H9 (cell line): ENCODE measurements around the gene MMAA. TPM values are rescaled to one million over a fixed set of nuclear protein-coding genes. Genes with fewer than 3 reads are reported as not detected.

Source experiments
- DNase-seq: peaks from one replicate; pipeline ENCODE4 v3.0.0-alpha.2; 2017
- H2AFZ ChIP-seq: one replicate; pipeline ENCODE4 v1.6.1; 2013; ENCODE audit warnings: mild to moderate bottlenecking, low read length, control low read depth, moderate library complexity
- H2AK5ac ChIP-seq: 2 replicates; pipeline ENCODE4 v1.6.1; 2013; ENCODE audit warnings: low read length, control low read depth, mixed read lengths; ENCODE audit not compliant: insufficient read length
- H2BK120ac ChIP-seq: one replicate; pipeline ENCODE4 v1.6.1; 2013; ENCODE audit warnings: low read depth, mild to moderate bottlenecking, low read length, control low read depth, inconsistent platforms; ENCODE audit not compliant: poor library complexity, severe bottlenecking
- H2BK12ac ChIP-seq: 2 replicates; pipeline ENCODE4 v1.6.1; 2013; ENCODE audit warnings: low read length, control low read depth, mixed read lengths, low read depth; ENCODE audit not compliant: insufficient read length
- H2BK15ac ChIP-seq: 2 replicates; pipeline ENCODE4 v1.6.1; 2013; ENCODE audit warnings: low read depth, low read length, control low read depth
- H2BK20ac ChIP-seq: one replicate; pipeline ENCODE4 v1.6.1; 2013; ENCODE audit warnings: low read depth, mild to moderate bottlenecking, low read length, control low read depth, inconsistent platforms; ENCODE audit not compliant: poor library complexity, severe bottlenecking
- H2BK5ac ChIP-seq: 2 replicates; pipeline ENCODE4 v1.6.1; 2013; ENCODE audit warnings: low read length, control low read depth, mixed read lengths; ENCODE audit not compliant: insufficient read length
- H3K14ac ChIP-seq: 2 replicates; pipeline ENCODE4 v1.6.1; 2013; ENCODE audit warnings: low read length, control low read depth; ENCODE audit not compliant: insufficient read depth
- H3K18ac ChIP-seq: 2 replicates; pipeline ENCODE4 v1.6.1; 2013; ENCODE audit warnings: low read depth, mild to moderate bottlenecking, mixed read lengths, low read length, control low read depth; ENCODE audit not compliant: insufficient read length
- H3K23ac ChIP-seq: 2 replicates; pipeline ENCODE4 v1.6.1; 2013; ENCODE audit warnings: low read length, control low read depth, mixed read lengths, low read depth; ENCODE audit not compliant: insufficient read length
- H3K23me2 ChIP-seq: 2 replicates; pipeline ENCODE4 v1.6.1; 2013; ENCODE audit warnings: low read depth, mild to moderate bottlenecking, mixed read lengths, low read length, control low read depth; ENCODE audit not compliant: insufficient read length, poor library complexity, severe bottlenecking
- H3K27ac ChIP-seq: 2 replicates; pipeline ENCODE4 v1.5.1; 2013; ENCODE audit warnings: low read length, control low read depth, mixed read lengths, low read depth; ENCODE audit not compliant: insufficient read length
- H3K27me3 ChIP-seq: 2 replicates; pipeline ENCODE4 v1.6.1; 2013; ENCODE audit warnings: low read length, control low read depth, inconsistent platforms; ENCODE audit not compliant: insufficient read depth
- H3K4ac ChIP-seq: 2 replicates; pipeline ENCODE4 v1.6.1; 2013; ENCODE audit warnings: low read depth, mild to moderate bottlenecking, control low read depth, inconsistent platforms, low read length, moderate library complexity
- H3K4me1 ChIP-seq: 2 replicates; pipeline ENCODE4 v1.6.1; 2013; ENCODE audit warnings: low read length, control low read depth, inconsistent platforms; ENCODE audit not compliant: insufficient read depth
- H3K4me2 ChIP-seq: 2 replicates; pipeline ENCODE4 v1.6.1; 2013; ENCODE audit warnings: low read length, control low read depth, mixed read lengths; ENCODE audit not compliant: insufficient read length, insufficient read depth
- H3K56ac ChIP-seq: 2 replicates; pipeline ENCODE4 v1.6.1; 2013; ENCODE audit warnings: low read depth, mild to moderate bottlenecking, mixed read lengths, low read length, control low read depth; ENCODE audit not compliant: insufficient read length
- H3K79me1 ChIP-seq: 2 replicates; pipeline ENCODE4 v1.6.1; 2013; ENCODE audit warnings: low read depth, mild to moderate bottlenecking, moderate library complexity, low read length, control low read depth, inconsistent platforms; ENCODE audit not compliant: insufficient read depth, poor library complexity, severe bottlenecking
- H3K79me2 ChIP-seq: 2 replicates; pipeline ENCODE4 v1.6.1; 2013; ENCODE audit warnings: low read length, control low read depth, inconsistent platforms; ENCODE audit not compliant: insufficient read depth
- H3K9ac ChIP-seq: 2 replicates; pipeline ENCODE4 v1.6.1; 2013; ENCODE audit warnings: low read length, control low read depth, mixed read lengths; ENCODE audit not compliant: insufficient read length; ENCODE audit errors: extremely low read depth
- H3K9me3 ChIP-seq: one replicate; pipeline ENCODE4 v1.6.1; 2013; ENCODE audit warnings: low read depth, low read length, inconsistent platforms; ENCODE audit not compliant: control insufficient read depth
- H3T11ph ChIP-seq: one replicate; pipeline ENCODE4 v1.6.1; 2013; ENCODE audit warnings: mild to moderate bottlenecking, low read length, control low read depth, inconsistent platforms
- H4K20me1 ChIP-seq: one replicate; pipeline ENCODE4 v1.6.1; 2013; ENCODE audit not compliant: control insufficient read depth, insufficient read length, insufficient read depth
- H4K5ac ChIP-seq: 2 replicates; pipeline ENCODE4 v1.6.1; 2013; ENCODE audit warnings: low read depth, mild to moderate bottlenecking, mixed read lengths, low read length, control low read depth; ENCODE audit not compliant: insufficient read length
- H4K8ac ChIP-seq: replicated peaks from 2 replicates; pipeline ENCODE4 v1.6.1; 2013; ENCODE audit warnings: low read length, control low read depth, mixed read lengths, low read depth; ENCODE audit not compliant: insufficient read length
- H4K91ac ChIP-seq: 2 replicates; pipeline ENCODE4 v1.6.1; 2013; ENCODE audit warnings: low read depth, mild to moderate bottlenecking, moderate library complexity, mixed read lengths, low read length, control low read depth; ENCODE audit not compliant: insufficient read length
- H3K27ac Mint-ChIP-seq, 3 experiments: 2 replicates in 2 of 3; 3 replicates in 1 of 3; pipeline ENCODE4 v1.8.0; 2020 to 2021; ENCODE audit warnings: mixed read lengths in 3 of 3, mild to moderate bottlenecking in 1 of 3, moderate library complexity in 1 of 3
- H3K27me3 Mint-ChIP-seq: 2 replicates; pipeline ENCODE4 v1.8.0; 2021; ENCODE audit warnings: low read depth, mild to moderate bottlenecking, moderate library complexity, mixed read lengths
- H3K36me3 Mint-ChIP-seq, 3 experiments: 2 replicates in 2 of 3; 3 replicates in 1 of 3; pipeline ENCODE4 v1.8.0; 2020 to 2021; ENCODE audit warnings: low read depth in 3 of 3, mixed read lengths in 3 of 3; ENCODE audit not compliant: insufficient read depth in 1 of 3
- H3K4me1 Mint-ChIP-seq, 2 experiments: 2 replicates each; pipeline ENCODE4 v1.8.0; 2020; ENCODE audit warnings: mixed read lengths in 2 of 2
- H3K4me3 Mint-ChIP-seq, 2 experiments: 2 replicates in 1 of 2; 3 replicates in 1 of 2; pipeline ENCODE4 v1.8.0; 2020 to 2021; ENCODE audit warnings: mild to moderate bottlenecking in 2 of 2, mixed read lengths in 2 of 2, moderate library complexity in 1 of 2
- H3K9me3 Mint-ChIP-seq, 2 experiments: 2 replicates in 1 of 2; 3 replicates in 1 of 2; pipeline ENCODE4 v1.8.0; 2020; ENCODE audit warnings: mild to moderate bottlenecking in 2 of 2, mixed read lengths in 2 of 2, moderate library complexity in 1 of 2
- WGBS: extraction: QIAGEN DNeasy Blood & Tissue Kit; methylation state at CpG from one replicate; pipeline ENCODE4 v1.1.7; 2013; ENCODE audit warnings: missing lambda C conversion rate, low lambda C conversion rate, mixed read lengths; ENCODE audit not compliant: insufficient read length; ENCODE audit errors: extremely low coverage; 5-methylcytosine and 5-hydroxymethylcytosine counted together
- total RNA-seq: library from RNA; stranded (reverse); gene quantifications from 2 replicates; pipeline ENCODE4 v1.2.1, GENCODE V29; 2021
- TF ChIP-seq, protein P1 (sequence below): fragments of 200-600 bp; sonication (generic); conservative IDR thresholded peaks from 3 replicates; pipeline ENCODE4 v1.8.0; 2021; ENCODE audit warnings: antibody characterized with exemption, mild to moderate bottlenecking

Gene MMAA
- total RNA-seq, 1 experiment from 2014 or later: 3.0 TPM

DNA sequence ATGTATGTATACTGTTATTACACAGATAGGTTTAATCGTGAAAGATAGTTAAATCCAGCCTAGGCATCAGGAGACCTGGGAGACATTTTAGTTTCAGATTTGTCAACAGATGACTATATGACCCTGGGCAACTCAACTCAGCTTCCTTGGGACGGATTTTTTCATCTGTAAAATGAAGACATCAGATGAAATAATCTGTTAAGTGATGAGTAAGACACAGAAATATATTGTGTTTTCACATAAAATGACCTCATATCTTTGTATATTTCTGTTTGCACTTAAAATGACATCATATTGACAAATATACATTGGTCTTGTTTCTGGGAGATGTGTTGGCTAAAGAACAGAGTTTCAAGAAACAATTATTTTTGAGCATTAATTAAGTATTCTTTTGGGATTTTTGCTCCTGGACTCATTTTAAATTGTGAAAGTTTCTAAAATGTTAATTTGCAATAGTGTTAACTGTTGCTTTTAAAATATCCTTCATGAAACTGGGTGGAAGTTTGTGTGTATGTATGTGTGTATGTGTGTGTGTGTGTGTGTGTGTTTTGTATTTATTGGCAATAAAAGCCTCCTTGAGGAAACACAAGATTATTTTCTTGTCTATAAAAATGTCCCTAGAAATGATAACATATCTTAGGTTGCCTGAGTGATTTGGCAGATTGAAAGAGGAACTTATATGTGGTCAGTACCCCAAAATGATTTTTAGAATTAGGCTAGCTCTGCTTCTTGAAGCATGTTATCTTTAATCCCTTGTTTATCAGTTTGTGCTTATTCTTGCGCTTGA lies 29.1 kb upstream of the MMAA start:
- Histone ChIP-seq H3K9me3 (no peaks in the 10 kb centered on the region), H3K18ac (no peak overlapping the region), H2BK12ac (no peak overlapping the region), H4K91ac (no peak overlapping the region), H3T11ph (no peak overlapping the region), H4K20me1 (no peaks in the 10 kb centered on the region), H3K27ac (no peak overlapping the region), H2BK120ac (no peak overlapping the region), H3K14ac (no peak overlapping the region), H4K8ac (no peak overlapping the region), H3K4me2 (no peak overlapping the region), H3K9ac (no peak overlapping the region), H2BK5ac (no peak overlapping the region), H2BK15ac (no peak overlapping the region), H3K23me2 (no peaks in the 10 kb centered on the region), H2AK5ac (no peak overlapping the region), H3K4me1 (no peaks in the 10 kb centered on the region; the same call in 1 of the 2 replicates), H2AFZ (no peak overlapping the region), H3K23ac (no peak overlapping the region), H4K5ac (no peak overlapping the region), H2BK20ac (no peak overlapping the region), H3K4ac (no peak overlapping the region), H3K79me1 (no peaks in the 10 kb centered on the region), H3K27me3 (no peaks in the 10 kb centered on the region), H3K56ac (no peak overlapping the region), H3K79me2 (no peaks in the 10 kb centered on the region)
- no peak for DNase-seq
- Mint-ChIP-seq H3K27ac (no peak overlapping the region), H3K4me3 (no peak overlapping the region), H3K9me3 (peaks cover 9 to 10% of the 10 kb centered on the region in 2 experiments), H3K27me3 (peaks cover 3% of the 10 kb centered on the region; the same call in 1 of the 2 replicates), H3K36me3 (peaks cover 0 to 4% (median 0%) of the 10 kb centered on the region in 3 experiments; a peak in 1 of 7 replicates), H3K4me1 (peaks cover 6% of the 10 kb centered on the region in 2 experiments)
- WGBS: no CpG with 5 or more reads among the region's 3 CpGs
- TF ChIP-seq, protein P1, sequence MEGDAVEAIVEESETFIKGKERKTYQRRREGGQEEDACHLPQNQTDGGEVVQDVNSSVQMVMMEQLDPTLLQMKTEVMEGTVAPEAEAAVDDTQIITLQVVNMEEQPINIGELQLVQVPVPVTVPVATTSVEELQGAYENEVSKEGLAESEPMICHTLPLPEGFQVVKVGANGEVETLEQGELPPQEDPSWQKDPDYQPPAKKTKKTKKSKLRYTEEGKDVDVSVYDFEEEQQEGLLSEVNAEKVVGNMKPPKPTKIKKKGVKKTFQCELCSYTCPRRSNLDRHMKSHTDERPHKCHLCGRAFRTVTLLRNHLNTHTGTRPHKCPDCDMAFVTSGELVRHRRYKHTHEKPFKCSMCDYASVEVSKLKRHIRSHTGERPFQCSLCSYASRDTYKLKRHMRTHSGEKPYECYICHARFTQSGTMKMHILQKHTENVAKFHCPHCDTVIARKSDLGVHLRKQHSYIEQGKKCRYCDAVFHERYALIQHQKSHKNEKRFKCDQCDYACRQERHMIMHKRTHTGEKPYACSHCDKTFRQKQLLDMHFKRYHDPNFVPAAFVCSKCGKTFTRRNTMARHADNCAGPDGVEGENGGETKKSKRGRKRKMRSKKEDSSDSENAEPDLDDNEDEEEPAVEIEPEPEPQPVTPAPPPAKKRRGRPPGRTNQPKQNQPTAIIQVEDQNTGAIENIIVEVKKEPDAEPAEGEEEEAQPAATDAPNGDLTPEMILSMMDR: no peak
